A549 (cell line): ENCODE results near the gene DUSP2. TPM values are rescaled to one million over a fixed set of nuclear protein-coding genes. Genes with fewer than 3 reads are reported as not detected.
A peak's percentile ranks its signal among the peaks of the same experiment; 100 is the strongest.

ENCODE experiments used
- ATAC-seq, 2 experiments: fragments of 200-7000 bp in 1 of 2; fragments of >200 bp in 1 of 2; cut with Nextera tagmentation in 1 of 2; cut with Tn5 transposase in 1 of 2; 3 replicates each; pipeline versions ENCODE4 v1.8.0 to v1.9.1; 2018 to 2020; ENCODE audit warnings: mild to moderate bottlenecking in 1 of 2, moderate library complexity in 1 of 2
- CTCF ChIA-PET: fragments of 300-600 bp; sonication (Branson Sonifier 250); formaldehyde crosslinking; extraction: SDS; loops from one replicate; lab custom pipeline; 2021; ENCODE audit warnings: antibody characterized with exemption, inconsistent platforms; lab: Yijun Ruan, JAX
- POLR2A ChIA-PET: fragments of 350-600 bp; formaldehyde crosslinking; extraction: SDS; loops from one replicate; lab custom pipeline; 2021; ENCODE audit warnings: antibody characterized with exemption, inconsistent platforms; lab: Yijun Ruan, JAX
- DNase-seq, 2 experiments: peaks; one replicate each; pipeline versions ENCODE4 v3.0.0 to v3.0.0-alpha.2; 2011 to 2016; ENCODE audit warnings: low read depth in 1 of 2, low spot score in 1 of 2
- FAIRE-seq: peaks from 2 replicates; lab custom pipeline; 2011; peaks lifted over from hg19 to GRCh38; lab: Jason Lieb, UNC
- H3K27ac ChIP-seq, 2 experiments: fragments of >200 bp; sonication (Bioruptor Twin); formaldehyde crosslinking; 3 replicates each; pipeline ENCODE4 v1.5.1; 2016 to 2017
- H3K4me1 ChIP-seq: fragments of >200 bp; sonication (Bioruptor Twin); formaldehyde crosslinking; 3 replicates; pipeline ENCODE4 v1.6.1; 2016
- H3K4me2 ChIP-seq: fragments of >200 bp; sonication (Bioruptor Twin); formaldehyde crosslinking; 3 replicates; pipeline ENCODE4 v1.6.1; 2016
- H3K4me3 ChIP-seq: fragments of >200 bp; sonication (Bioruptor Twin); formaldehyde crosslinking; 3 replicates; pipeline ENCODE4 v1.5.1; 2016
- H3K9me3 ChIP-seq: fragments of >200 bp; sonication (Bioruptor Twin); formaldehyde crosslinking; 3 replicates; pipeline ENCODE4 v1.6.1; 2016
- CBX8 ChIP-seq: fragments of 200-600 bp; sonication (generic); IDR thresholded peaks from 2 replicates; pipeline ENCODE4 v1.6.1; 2016
- CEBPB ChIP-seq, 2 experiments: fragments of >200 bp in 1 of 2; sonication (Bioruptor Twin) in 1 of 2; formaldehyde crosslinking in 1 of 2; IDR thresholded peaks; 2 replicates each; pipeline ENCODE4 v1.6.1; 2012 to 2016
- CTCF ChIP-seq: fragments of >200 bp; sonication (Bioruptor Twin); formaldehyde crosslinking; IDR thresholded peaks from 3 replicates; pipeline ENCODE4 v1.5.1; 2016
- EP300 ChIP-seq, 2 experiments: fragments of >200 bp; sonication (Bioruptor Twin); formaldehyde crosslinking; IDR thresholded peaks; 2 replicates in 1 of 2; 3 replicates in 1 of 2; pipeline ENCODE4 v1.6.1; 2016 to 2017
- FOSB ChIP-seq: fragments of 250-450 bp; sonication (Bioruptor Pico); IDR thresholded peaks from 2 replicates; pipeline ENCODE4 v1.5.0; 2020; ENCODE audit warnings: mild to moderate bottlenecking, moderate library complexity
- HES2 ChIP-seq: fragments of >200 bp; sonication (Bioruptor Twin); formaldehyde crosslinking; IDR thresholded peaks from 2 replicates; pipeline ENCODE4 v1.6.1; 2016
- HOXA7 ChIP-seq: fragments of 250-450 bp; sonication (Bioruptor Pico); IDR thresholded peaks from 2 replicates; pipeline ENCODE4 v1.5.0; 2020; ENCODE audit warnings: mild to moderate bottlenecking, moderate library complexity
- HOXB5 ChIP-seq: fragments of 250-450 bp; sonication (Bioruptor Pico); IDR thresholded peaks from 2 replicates; pipeline ENCODE4 v1.5.0; 2020; ENCODE audit warnings: mild to moderate bottlenecking, moderate library complexity
- JUN ChIP-seq, 2 experiments: fragments of >200 bp; sonication (Bioruptor Twin); formaldehyde crosslinking; IDR thresholded peaks; 2 replicates in 1 of 2; 3 replicates in 1 of 2; pipeline ENCODE4 v1.6.1; 2016 to 2017
- JUNB ChIP-seq: fragments of >200 bp; sonication (Bioruptor Twin); formaldehyde crosslinking; IDR thresholded peaks from 2 replicates; pipeline ENCODE4 v1.6.1; 2016
- KDM1A ChIP-seq: fragments of 200-600 bp; sonication (generic); IDR thresholded peaks from 2 replicates; pipeline ENCODE4 v1.6.1; 2016; ENCODE audit warnings: low read depth, mild to moderate bottlenecking
- MAX ChIP-seq: IDR thresholded peaks from 2 replicates; pipeline ENCODE4 v1.6.1; 2012
- MYC ChIP-seq: IDR thresholded peaks from 2 replicates; pipeline ENCODE4 v1.6.1; 2012; ENCODE audit warnings: mild to moderate bottlenecking, inconsistent platforms, low read length, improper control_type of control experiment, borderline replicate concordance
- POLR2A ChIP-seq: IDR thresholded peaks from 2 replicates; pipeline ENCODE4 v1.6.1; 2012; ENCODE audit warnings: mild to moderate bottlenecking, low read length
- RAD21 ChIP-seq, 2 experiments: fragments of >200 bp in 1 of 2; sonication (Bioruptor Twin) in 1 of 2; formaldehyde crosslinking in 1 of 2; IDR thresholded peaks in 1 of 2; conservative IDR thresholded peaks in 1 of 2; 2 replicates in 1 of 2; 3 replicates in 1 of 2; pipeline ENCODE4 v1.6.1; 2012 to 2018; ENCODE audit warnings: inconsistent platforms in 1 of 2
- RFX5 ChIP-seq: fragments of 450-650 bp; IDR thresholded peaks from 2 replicates; pipeline ENCODE4 v1.7.1; 2014; ENCODE audit warnings: antibody characterized with exemption, mild to moderate bottlenecking, moderate library complexity
- ZSCAN20 ChIP-seq: fragments of 250-450 bp; sonication (Bioruptor Pico); IDR thresholded peaks from 2 replicates; pipeline ENCODE4 v1.8.0; 2022; ENCODE audit warnings: mild to moderate bottlenecking, moderate library complexity
- WGBS: methylation state at CpG from one replicate; pipeline ENCODE4 v1.1.6; 2017; ENCODE audit errors: missing lambda C conversion rate; 5-methylcytosine and 5-hydroxymethylcytosine counted together
- polyA plus RNA-seq, 4 experiments: library from polyadenylated mRNA; depleted of rRNA in 3 of 4; stranded (reverse); fragments of >200 nt; fragmentation: RNase III in 1 of 4; extraction: RNeasy Plus Mini Kit Qiagen cat#74134 plus additional on column Dnase treatment in 1 of 4; gene quantifications; 2 replicates in 3 of 4; 3 replicates in 1 of 4; pipeline ENCODE4 v1.2.3, GENCODE V29; 2011 to 2017

Gene DUSP2
- polyA plus RNA-seq, 2 of the 4 experiments (the other 2 are of a cell fraction): 0.26 to 0.27 TPM

- Histone ChIP-seq H3K27ac (no peak overlapping the region), H3K4me2 (no peak overlapping the region), H3K4me3 (no peak overlapping the region), H3K9me3 (no peaks in the 10 kb centered on the region)
- no peak for FAIRE-seq
- WGBS: 79% methylated on average over 17 of the region's 17 CpGs
- CTCF ChIA-PET: interaction anchor here (1.4 to 9.6 kb wide), 2 partner anchors 12 to 92 kb away, joined by 3 to 126 read pairs; no protein-coding TSS in a partner anchor
- TF ChIP-seq CTCF (no peak), POLR2A (no peak), CBX8 (no peak), RFX5 (no peak), JUNB (no peak), MAX (no peak), HES2 (no peak)
- TF ChIP-seq, all 56 proteins: peak for 0
- DNase-seq: no peak
- POLR2A ChIA-PET: no interaction called here
- no peak for ATAC-seq
- H3K4me1 ChIP-seq: peaks cover 4% of the 10 kb centered on the region; the same call in 2 of the 3 replicates
Observed at GRCh38 chr2:96113951-96114350, 31.3 kb downstream of the DUSP2 start.

GRCh38 chr2:96113367-96113677, 31.9 kb downstream of the DUSP2 start:
- ChIA-PET POLR2A (no interaction called here), CTCF (interaction anchor here (1.4 to 9.6 kb wide), 2 partner anchors 12 to 92 kb away, joined by 3 to 126 read pairs; no protein-coding TSS in a partner anchor)
- FAIRE-seq (no peak), DNase-seq (no peak), ATAC-seq (no peak)
- no peak overlapping the region for H3K4me3 ChIP-seq
- H3K4me2 ChIP-seq: no peak overlapping the region
- no peak overlapping the region for H3K27ac ChIP-seq
- WGBS: 33% methylated on average over 1 of the region's 7 CpGs
- H3K4me1 ChIP-seq: peaks cover 4% of the 10 kb centered on the region; the same call in 2 of the 3 replicates
- TF ChIP-seq RAD21 (conservative IDR thresholded peaks at IDR 0.05 in 1 of 2, IDR thresholded peaks at IDR 0.05 in 1 of 2) (no peak), HOXA7 (CRISPR knock-in tag) (no peak), CTCF (0 out of 3 replicates have a peak, but pooled peaks have one; percentile 7), ZSCAN20 (no peak), HOXB5 (CRISPR knock-in tag) (no peak), JUN (IDR thresholded peaks at IDR 0.05) (no peak), KDM1A (no peak)
- TF ChIP-seq, all 56 proteins: peak for 1
- no peaks in the 10 kb centered on the region for H3K9me3 ChIP-seq

GRCh38 chr2:96112501-96113366, 32.5 kb downstream of the DUSP2 start:
- peaks cover 4% of the 10 kb centered on the region; the same call in 2 of the 3 replicates for H3K4me1 ChIP-seq
- no peaks in the 10 kb centered on the region for H3K9me3 ChIP-seq
- ChIA-PET POLR2A (no interaction called here), CTCF (interaction anchor here (1.4 to 9.6 kb wide), 3 partner anchors 11 to 93 kb away, joined by 3 to 126 read pairs (median 12); no protein-coding TSS in a partner anchor)
- no peak for FAIRE-seq
- WGBS: 73% methylated on average over 8 of the region's 9 CpGs
- TF ChIP-seq EP300 (IDR thresholded peaks at IDR 0.05) (no peak), MYC (no peak), MAX (no peak), FOSB (no peak), CEBPB (IDR thresholded peaks at IDR 0.05) (0 out of 4 replicates have a peak, but pooled peaks of 1 of the 2 experiments have one; percentile 20)
- no peak for ATAC-seq
- H3K27ac ChIP-seq: no peak overlapping the region
- H3K4me2 ChIP-seq: no peak overlapping the region
- H3K4me3 ChIP-seq: no peak overlapping the region
- no peak for DNase-seq
